HT1080 (cell line): Measurements from ENCODE around the gene C2orf42. TPM values are rescaled to one million over a fixed set of nuclear protein-coding genes. Genes with fewer than 3 reads are reported as not detected.
"Not testable (repeated sequence)": the region's sequence is repeated elsewhere in the genome, so short reads cannot be mapped to it uniquely, and the experiment has no call there.

Source experiments
- DNase-seq: peaks from one replicate; pipeline ENCODE4 v3.0.0-alpha.2; 2015; ENCODE audit warnings: low read depth
- total RNA-seq: library from RNA; depleted of rRNA; stranded (reverse); fragments of >200 nt; shearing (Covaris generic); gene quantifications from 2 replicates; pipeline ENCODE4 v1.2.3, GENCODE V29; 2014; rRNA removed

C2orf42 gene
- total RNA-seq, 1 experiment from 2014 or later: 14.7 TPM

- DNase-seq: no peak
These were observed 86.3 kb downstream of the C2orf42 start for GRCh38 chr2:70104231-70105111.

- no peak for DNase-seq
These were observed 87.2 kb downstream of the C2orf42 start for GRCh38 chr2:70103531-70104061.

GRCh38 chr2:70102323-70102905, 88.4 kb downstream of the C2orf42 start:
- not testable (repeated sequence) for DNase-seq

GRCh38 chr2:70101686-70102085, 89.1 kb downstream of the C2orf42 start:
- DNase-seq: not testable (repeated sequence)

GRCh38 chr2:70101174-70101573, 89.6 kb downstream of the C2orf42 start:
- no peak for DNase-seq

Other genes with a start within 250 kb of the C2orf42 start
- 0.35 and 0.47 TPM in 2 replicates for gene ASPRV1, start 229.4 kb downstream of the C2orf42 start, total RNA-seq
- 25.2 and 80.1 TPM in 2 replicates for gene PCBP1, start 103.5 kb downstream of the C2orf42 start, total RNA-seq
- gene TIA1, start 57.6 kb upstream of the C2orf42 start, total RNA-seq: 58.1 and 66.6 TPM in 2 replicates
- 10.7 and 13.1 TPM in 2 replicates for gene PCYOX1, start 67.1 kb upstream of the C2orf42 start, total RNA-seq
- gene SNRPG, start 102.7 kb upstream of the C2orf42 start, total RNA-seq: 352 and 381 TPM in 2 replicates
- gene FAM136A, start 111.0 kb upstream of the C2orf42 start, total RNA-seq: 89.3 and 104 TPM in 2 replicates